ENCODE results near the gene ANKLE2. TPM values are rescaled to one million over a fixed set of nuclear protein-coding genes. Genes with fewer than 3 reads are reported as not detected.
"Not testable (repeated sequence)": the region's sequence is repeated elsewhere in the genome, so short reads cannot be mapped to it uniquely, and the experiment has no call there.

ANKLE2 gene
- total RNA-seq, 1 donor from 2014 or later: 59.1 TPM

- Histone ChIP-seq H3K4me1 (no peaks in the 10 kb centered on the region), H3K27me3 (no peaks in the 10 kb centered on the region), H3K79me2 (ENCODE audit: low read depth) (no peaks in the 10 kb centered on the region), H4K20me1 (ENCODE audit: low read depth) (no peaks in the 10 kb centered on the region), H3K36me3 (no peaks in the 10 kb centered on the region), H2AFZ (replicated peaks) (no peak overlapping the region), H3K27ac (no peak overlapping the region), H3K9ac (no peak overlapping the region), H3K4me3 (no peak overlapping the region), H3F3A (ENCODE audit: low read depth) (no peaks in the 10 kb centered on the region), H3K4me2 (no peak overlapping the region), H3K9me3 (ENCODE audit: low read depth) (no peaks in the 10 kb centered on the region)
- Mint-ChIP-seq H3K36me3 (peaks cover 27% of the 10 kb centered on the region), H3K27me3 (ENCODE audit: insufficient read depth, low read depth) (peaks cover 2% of the 10 kb centered on the region), H3K27ac (no peak overlapping the region), H3K4me1 (peaks cover 3% of the 10 kb centered on the region), H3K4me3 (no peak overlapping the region), H3K9me3 (no peaks in the 10 kb centered on the region)
- DNase-seq (ENCODE audit: low spot score): no peak
- TF ChIP-seq EZH2phosphoT487 (IDR thresholded peaks at IDR 0.05) (no peak), CTCF (IDR thresholded peaks at IDR 0.05) (no peak), EZH2 (IDR thresholded peaks at IDR 0.05) (no peak)
Observed at GRCh38 chr12:132700212-132700822, 61.3 kb downstream of the ANKLE2 start.

- H3K36me3 Mint-ChIP-seq: peaks cover 25% of the 10 kb centered on the region
Observed at GRCh38 chr12:132698341-132698740, 63.3 kb downstream of the ANKLE2 start.

GRCh38 chr12:132695431-132695830 lies 66.2 kb downstream of the ANKLE2 start:
- no peak overlapping the region for H2AFZ ChIP-seq (replicated peaks)
- no peak overlapping the region for H3K4me2 ChIP-seq
- Mint-ChIP-seq H3K4me3 (no peak overlapping the region), H3K27me3 (ENCODE audit: insufficient read depth, low read depth) (peaks cover 2% of the 10 kb centered on the region), H3K9me3 (no peaks in the 10 kb centered on the region), H3K27ac (peak overlapping the region; percentile 39), H3K36me3 (peaks cover 25% of the 10 kb centered on the region), H3K4me1 (no peaks in the 10 kb centered on the region)
- H3K27me3 ChIP-seq: no peaks in the 10 kb centered on the region
- H4K20me1 ChIP-seq (ENCODE audit: low read depth): peaks cover 3% of the 10 kb centered on the region
- no peak overlapping the region for H3K4me3 ChIP-seq
- H3K4me1 ChIP-seq: no peaks in the 10 kb centered on the region
- no peak for DNase-seq (ENCODE audit: low spot score)
- peaks cover 5% of the 10 kb centered on the region for H3F3A ChIP-seq (ENCODE audit: low read depth)
- no peak overlapping the region for H3K27ac ChIP-seq
- no peaks in the 10 kb centered on the region for H3K9me3 ChIP-seq (ENCODE audit: low read depth)
- no peak for TF ChIP-seq EZH2phosphoT487 (IDR thresholded peaks at IDR 0.05)
- no peak for TF ChIP-seq EZH2 (IDR thresholded peaks at IDR 0.05)
- no peak overlapping the region for H3K9ac ChIP-seq
- H3K36me3 ChIP-seq: no peaks in the 10 kb centered on the region
- H3K79me2 ChIP-seq (ENCODE audit: low read depth): no peaks in the 10 kb centered on the region

More at GRCh38 chr12:132698341-132698740, 63.3 kb downstream of the ANKLE2 start:
- H3K9me3 Mint-ChIP-seq: no peaks in the 10 kb centered on the region
- Histone ChIP-seq H3K9me3 (ENCODE audit: low read depth) (no peaks in the 10 kb centered on the region), H3K9ac (no peak overlapping the region), H3K4me1 (no peaks in the 10 kb centered on the region), H3K27me3 (no peaks in the 10 kb centered on the region), H2AFZ (replicated peaks) (no peak overlapping the region), H3K36me3 (no peaks in the 10 kb centered on the region), H3K4me2 (no peak overlapping the region), H3K79me2 (ENCODE audit: low read depth) (no peaks in the 10 kb centered on the region), H3K27ac (no peak overlapping the region), H4K20me1 (ENCODE audit: low read depth) (no peaks in the 10 kb centered on the region), H3K4me3 (no peak overlapping the region), H3F3A (ENCODE audit: low read depth) (no peaks in the 10 kb centered on the region)
- no peak overlapping the region for H3K27ac Mint-ChIP-seq
- no peak for DNase-seq (ENCODE audit: low spot score)
- H3K4me3 Mint-ChIP-seq: no peak overlapping the region
- TF ChIP-seq CTCF (IDR thresholded peaks at IDR 0.05): no peak
- no peak for TF ChIP-seq EZH2phosphoT487 (IDR thresholded peaks at IDR 0.05)
- TF ChIP-seq EZH2 (IDR thresholded peaks at IDR 0.05): no peak
- peaks cover 2% of the 10 kb centered on the region for H3K4me1 Mint-ChIP-seq
- H3K27me3 Mint-ChIP-seq (ENCODE audit: insufficient read depth, low read depth): peaks cover 2% of the 10 kb centered on the region

DNA sequence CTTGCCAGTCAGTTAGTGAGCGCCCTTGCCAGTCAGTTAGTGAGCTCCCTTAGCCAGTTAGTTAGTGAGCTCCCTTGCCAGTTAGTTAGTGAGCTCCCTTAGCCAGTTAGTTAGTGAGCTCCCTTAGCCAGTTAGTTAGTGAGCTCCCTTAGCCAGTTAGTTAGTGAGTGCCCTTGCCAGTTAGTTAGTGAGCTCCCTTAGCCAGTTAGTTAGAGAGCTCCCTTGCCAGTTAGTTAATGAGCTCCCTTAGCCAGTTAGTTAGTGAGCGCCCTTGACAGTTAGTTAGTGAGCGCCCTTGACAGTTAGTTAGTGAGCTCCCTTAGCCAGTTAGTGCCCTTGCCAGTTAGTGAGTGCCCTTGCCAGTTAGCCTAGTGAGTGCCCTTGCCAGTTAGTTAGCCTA lies 66.7 kb downstream of the ANKLE2 start:
- DNase-seq (ENCODE audit: low spot score); H3K27ac Mint-ChIP-seq; H3K4me1 ChIP-seq; H3K79me2 ChIP-seq (ENCODE audit: low read depth); H3K4me3 Mint-ChIP-seq; H3K4me2 ChIP-seq; H3K4me3 ChIP-seq; H3K4me1 Mint-ChIP-seq; H3K9ac ChIP-seq; H3F3A ChIP-seq (ENCODE audit: low read depth); H3K36me3 ChIP-seq; H3K27me3 Mint-ChIP-seq (ENCODE audit: insufficient read depth, low read depth); H3K27me3 ChIP-seq; H3K27ac ChIP-seq; H3K9me3 Mint-ChIP-seq; H4K20me1 ChIP-seq (ENCODE audit: low read depth); H3K9me3 ChIP-seq (ENCODE audit: low read depth); H2AFZ ChIP-seq (replicated peaks): not testable (repeated sequence)
- peaks cover 25% of the 10 kb centered on the region for H3K36me3 Mint-ChIP-seq

- H3K27me3 Mint-ChIP-seq (ENCODE audit: insufficient read depth, low read depth); H3K79me2 ChIP-seq (ENCODE audit: low read depth); H3K4me3 Mint-ChIP-seq; H3K36me3 ChIP-seq; H3F3A ChIP-seq (ENCODE audit: low read depth); H3K9me3 Mint-ChIP-seq; H3K27ac ChIP-seq; H3K9me3 ChIP-seq (ENCODE audit: low read depth); DNase-seq (ENCODE audit: low spot score); H3K9ac ChIP-seq; H3K4me3 ChIP-seq; H3K4me1 ChIP-seq; H2AFZ ChIP-seq (replicated peaks); H3K27ac Mint-ChIP-seq; H3K4me2 ChIP-seq: not testable (repeated sequence)
- Mint-ChIP-seq H3K4me1 (peaks cover 11% of the 10 kb centered on the region), H3K36me3 (peaks cover 20% of the 10 kb centered on the region)
- Histone ChIP-seq H4K20me1 (ENCODE audit: low read depth) (peaks cover 21% of the 10 kb centered on the region), H3K27me3 (peaks cover 20% of the 10 kb centered on the region)
Observed at GRCh38 chr12:132692030-132692429, 69.6 kb downstream of the ANKLE2 start.
